GM18519 (cell line): Measurements from ENCODE around the gene DYNAP.

ENCODE experiments used
- ATAC-seq: cut with Tn5 transposase; IDR thresholded peaks from one replicate; pipeline ENCODE4 v1.9.1; 2021; ENCODE audit warnings: mild to moderate bottlenecking, moderate library complexity; ENCODE audit not compliant: unreplicated experiment, low FRiP score

The DYNAP gene

GRCh38 chr18:54590945-54591344 is at the start of gene DYNAP:
TSS of gene DYNAP (plus strand) at chr18:54591245. CDS start at chr18:54591283, 38 bp downstream.
- no peak for ATAC-seq

- ATAC-seq: no peak
Observed at GRCh38 chr18:54551590-54551989, 39.5 kb upstream of the DYNAP start.

GRCh38 chr18:54555286-54555685 is 35.8 kb upstream of the DYNAP start:
- ATAC-seq: no peak

GRCh38 chr18:54555996-54556395 is 35.0 kb upstream of the DYNAP start:
- ATAC-seq: no peak

- no peak for ATAC-seq
Observed at GRCh38 chr18:54557958-54558357, 33.1 kb upstream of the DYNAP start.

GRCh38 chr18:54558609-54559585 is 32.1 kb upstream of the DYNAP start:
- peak; percentile 67 for ATAC-seq

- no peak for ATAC-seq
Observed at GRCh38 chr18:54561706-54562267, 29.3 kb upstream of the DYNAP start.

GRCh38 chr18:54580202-54580729 is 10.8 kb upstream of the DYNAP start:
- no peak for ATAC-seq

GRCh38 chr18:54584065-54584464 is 7.0 kb upstream of the DYNAP start:
- ATAC-seq: no peak

GRCh38 chr18:54585743-54586142 is 5.3 kb upstream of the DYNAP start:
- no peak for ATAC-seq

GRCh38 chr18:54604211-54604610 is 13.2 kb downstream of the DYNAP start:
- no peak for ATAC-seq

- ATAC-seq: no peak
Observed at GRCh38 chr18:54606835-54607212, 15.8 kb downstream of the DYNAP start.

- ATAC-seq: no peak
Observed at GRCh38 chr18:54607213-54608027, 16.4 kb downstream of the DYNAP start.

GRCh38 chr18:54608028-54608642 is 17.1 kb downstream of the DYNAP start:
- ATAC-seq: no peak

- ATAC-seq: no peak
Observed at GRCh38 chr18:54611816-54612215, 20.8 kb downstream of the DYNAP start.

- ATAC-seq: no peak
Observed at GRCh38 chr18:54612237-54612636, 21.2 kb downstream of the DYNAP start.

- ATAC-seq: no peak
Observed at GRCh38 chr18:54613174-54613573, 22.1 kb downstream of the DYNAP start.

- ATAC-seq: peak; percentile 85
Observed at GRCh38 chr18:54616220-54616848, 25.3 kb downstream of the DYNAP start.

GRCh38 chr18:54622084-54622483 is 31.0 kb downstream of the DYNAP start:
- ATAC-seq: no peak

- ATAC-seq: no peak
Observed at GRCh38 chr18:54626779-54627178, 35.7 kb downstream of the DYNAP start.
